NCI-H128 (cell line): ENCODE data around the gene SPDYE6.
"Not testable (repeated sequence)": the region's sequence is repeated elsewhere in the genome, so short reads cannot be mapped to it uniquely, and the experiment has no call there.

Source experiments
- DNase-seq: peaks from one replicate; lab custom pipeline; 2025; ENCODE audit not compliant: unreplicated experiment; lab: John Stamatoyannopoulos, UW

The SPDYE6 gene, protein sequence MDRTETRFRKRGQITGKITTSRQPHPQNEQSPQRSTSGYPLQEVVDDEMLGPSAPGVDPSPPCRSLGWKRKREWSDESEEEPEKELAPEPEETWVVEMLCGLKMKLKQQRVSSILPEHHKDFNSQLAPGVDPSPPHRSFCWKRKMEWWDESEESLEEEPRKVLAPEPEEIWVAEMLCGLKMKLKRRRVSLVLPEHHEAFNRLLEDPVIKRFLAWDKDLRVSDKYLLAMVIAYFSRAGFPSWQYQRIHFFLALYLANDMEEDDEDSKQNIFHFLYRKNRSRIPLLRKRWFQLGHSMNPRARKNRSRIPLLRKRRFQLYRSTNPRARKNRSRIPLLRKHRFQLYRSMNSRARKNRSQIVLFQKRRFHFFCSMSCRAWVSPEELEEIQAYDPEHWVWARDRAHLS

DNA sequence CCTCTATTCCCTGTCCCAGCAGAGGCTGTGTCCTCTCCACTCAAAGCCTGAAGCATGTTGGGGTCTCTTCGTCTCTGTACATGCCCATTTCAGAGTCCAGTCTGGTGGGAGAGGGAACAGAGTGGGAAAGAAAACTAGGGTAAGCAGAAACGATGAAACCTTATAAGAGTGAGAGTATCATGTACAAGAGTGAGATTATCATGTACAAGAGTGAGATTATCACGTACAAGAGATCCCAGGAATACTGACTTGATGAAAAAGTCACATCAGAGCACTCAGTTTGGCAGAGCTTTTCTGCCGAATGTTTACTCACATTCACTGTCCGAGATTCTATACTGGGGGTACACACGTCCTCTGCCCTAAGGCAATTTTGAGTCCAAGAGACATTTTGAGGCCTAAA lies at the start of gene SPDYE6:
TSS of gene SPDYE6 (minus strand) at position 101 of the 400 bp plus-strand sequence. CDS start 421 bp downstream, outside the sequence.
- DNase-seq = not testable (repeated sequence)

DNA sequence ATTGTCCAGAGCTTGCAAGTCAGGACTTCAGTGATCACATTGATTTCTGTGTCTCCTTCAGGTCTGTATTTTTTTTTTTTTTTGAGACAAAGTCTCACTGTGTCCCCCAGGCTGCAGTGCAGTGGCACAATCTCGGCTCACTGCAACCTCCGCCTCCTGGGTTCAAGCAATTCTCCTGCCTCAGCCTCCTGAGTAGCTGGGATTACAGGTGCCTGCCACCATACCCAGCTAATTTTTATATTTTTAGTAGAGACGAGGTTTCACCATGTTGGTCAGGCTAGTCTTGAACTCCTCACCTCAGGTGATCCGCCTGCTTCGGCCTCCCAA lies 48.6 kb upstream of the SPDYE6 start:
- not testable (repeated sequence) for DNase-seq

DNA sequence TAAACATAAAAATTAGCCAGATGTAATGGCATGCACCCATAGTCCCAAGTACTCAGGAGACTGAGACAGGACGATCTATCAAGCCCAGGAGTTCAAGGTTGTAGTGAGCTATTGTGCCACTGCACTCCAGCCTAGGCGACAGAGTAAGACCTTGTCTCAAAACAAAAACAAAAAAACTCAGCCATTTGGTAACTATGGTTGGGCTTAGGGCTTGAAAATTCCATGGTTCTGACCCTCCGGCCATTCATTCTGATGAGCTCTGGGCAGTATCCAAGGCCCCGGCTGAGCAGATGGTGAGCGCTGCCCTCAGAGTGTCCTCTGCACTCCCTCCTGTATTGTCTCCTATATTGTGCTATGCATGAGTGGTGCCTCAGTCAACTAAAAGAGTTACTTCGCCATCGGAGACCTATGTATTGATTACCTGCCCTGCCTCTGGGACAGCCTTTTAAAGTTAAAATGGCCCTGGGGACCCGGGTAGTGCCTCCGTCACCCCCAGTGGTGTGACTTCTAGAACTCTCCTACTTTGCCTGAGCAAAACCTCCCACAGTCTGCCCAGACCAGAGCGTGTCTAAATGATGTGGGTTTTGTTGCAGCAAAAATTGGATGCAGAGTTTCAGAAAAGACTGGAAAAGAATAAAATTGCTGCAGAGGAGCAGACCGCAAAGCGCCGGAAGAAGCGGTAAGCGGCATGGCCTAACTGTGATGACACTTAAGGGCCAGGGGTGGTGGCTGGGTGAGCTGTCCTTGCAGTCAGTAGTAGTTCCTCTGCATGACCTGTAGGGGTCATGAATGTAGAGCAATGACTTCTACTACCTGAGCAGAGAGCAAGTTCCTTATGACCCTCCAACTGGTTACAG lies 48.0 kb upstream of the SPDYE6 start:
- DNase-seq = no peak

DNA sequence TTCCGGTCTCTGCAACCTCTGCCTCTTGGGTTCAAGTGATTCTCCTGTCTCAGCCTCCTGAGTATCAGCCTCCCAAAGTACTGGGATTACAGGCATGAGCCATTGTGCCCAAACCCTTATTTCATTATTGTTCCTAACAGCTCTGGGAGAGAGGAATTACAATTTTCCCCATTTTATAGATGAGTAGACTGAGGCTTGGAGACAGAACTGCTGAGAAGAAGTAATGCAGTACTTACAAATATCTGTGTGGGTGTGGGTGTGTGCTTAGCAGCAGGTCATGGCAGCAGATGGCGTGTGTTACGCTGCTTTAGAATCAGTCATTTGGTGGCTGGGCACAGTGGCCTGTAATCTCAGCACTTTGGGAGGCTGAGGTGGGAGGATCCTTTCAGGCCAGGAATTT lies 47.3 kb upstream of the SPDYE6 start:
- DNase-seq = no peak

DNA sequence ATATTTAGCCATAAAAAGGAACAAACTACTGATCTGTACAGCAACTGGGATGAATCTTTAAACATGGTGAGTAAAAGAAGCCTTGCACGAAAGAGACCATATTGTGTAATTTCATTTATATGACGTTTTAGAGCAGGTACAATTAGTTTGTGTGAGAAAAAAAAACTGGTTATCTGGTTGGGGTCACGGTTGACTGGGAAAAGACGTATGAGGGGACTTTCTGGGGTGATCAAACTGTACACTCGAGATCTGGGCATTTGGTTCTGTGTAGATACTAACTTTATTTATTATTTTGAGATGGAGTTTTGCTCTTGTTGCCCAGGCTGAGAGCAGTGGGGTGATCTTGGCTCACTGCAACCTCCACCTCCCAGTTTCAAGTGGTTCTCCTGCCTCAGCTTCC lies 44.1 kb upstream of the SPDYE6 start:
- no peak for DNase-seq

DNA sequence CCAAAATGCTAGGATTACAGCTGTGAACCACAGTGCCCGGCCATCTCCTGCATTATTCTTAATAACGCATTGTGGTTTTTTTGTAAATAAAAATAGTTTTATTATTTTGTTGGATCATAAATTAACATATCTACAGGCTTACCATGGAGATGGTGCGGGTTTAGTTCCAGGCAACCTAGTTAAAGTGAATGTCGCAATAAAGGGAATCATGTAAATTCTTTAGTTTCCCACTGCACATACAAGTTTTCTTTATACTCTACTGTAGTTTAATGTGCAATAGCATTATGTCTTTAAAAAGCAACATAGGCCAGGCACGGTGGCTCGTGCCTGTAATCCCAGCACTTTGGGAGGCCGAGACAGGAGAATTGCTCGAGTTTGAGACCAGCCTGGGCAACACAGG lies 42.3 kb upstream of the SPDYE6 start:
- DNase-seq = no peak

DNA sequence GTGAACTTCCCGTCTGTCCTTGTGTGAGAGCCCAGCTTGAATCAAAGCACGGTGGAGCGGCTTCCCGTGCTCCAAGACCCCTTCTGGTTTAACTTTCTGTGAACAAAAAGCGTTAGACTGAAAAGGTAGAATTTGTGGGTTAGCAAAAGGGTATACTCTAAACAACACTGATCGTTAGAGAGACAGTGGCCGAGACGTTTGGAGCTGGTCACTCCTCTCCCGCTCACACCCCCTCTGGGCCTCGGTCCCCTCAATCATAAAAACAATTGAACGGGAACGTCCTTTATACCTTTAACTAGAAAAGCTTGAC lies 40.4 kb upstream of the SPDYE6 start:
- DNase-seq = no peak

DNA sequence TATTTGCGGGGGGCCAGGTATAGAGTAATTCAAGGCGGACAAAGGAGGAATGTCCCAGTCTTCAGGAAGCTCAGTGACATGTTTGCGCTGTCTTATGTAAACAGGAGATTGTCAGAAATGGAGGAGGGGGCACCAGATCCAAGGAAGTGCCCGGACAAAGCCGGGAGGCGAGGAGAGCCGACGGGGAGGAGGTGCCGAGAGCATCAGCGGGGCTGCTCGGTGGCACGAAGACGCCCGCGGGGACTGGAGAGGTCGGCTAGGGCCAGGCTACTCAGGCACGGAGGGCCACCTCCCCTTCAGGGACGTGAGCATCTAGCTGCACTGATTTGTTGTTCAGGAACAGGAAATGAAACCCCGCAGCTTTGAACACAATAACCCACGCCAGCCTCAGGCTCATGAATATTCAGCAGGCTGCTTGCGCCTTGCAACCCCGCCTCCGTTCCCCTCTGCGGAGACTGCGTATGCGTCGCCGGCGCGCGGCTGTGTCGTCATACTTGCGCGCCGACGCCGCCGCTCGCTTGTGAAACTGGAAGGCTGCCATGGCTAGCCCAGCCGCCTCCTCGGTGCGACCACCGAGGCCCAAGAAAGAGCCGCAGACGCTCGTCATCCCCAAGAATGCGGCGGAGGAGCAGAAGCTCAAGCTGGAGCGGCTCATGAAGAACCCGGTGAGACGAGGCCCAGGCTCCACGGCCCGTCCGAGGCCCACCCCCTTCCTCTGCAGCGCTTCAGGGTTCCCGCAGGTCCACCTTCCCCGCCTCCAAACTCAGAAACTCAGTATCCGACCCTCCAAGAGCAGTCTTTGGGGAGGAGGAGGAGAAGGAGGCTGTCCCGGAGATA lies 39.8 kb upstream of the SPDYE6 start, which contains the start of gene PRKRIP1:
TSS of gene PRKRIP1 (plus strand) at position 491 of the 837 bp plus-strand sequence. CDS start at position 540, 49 bp downstream.
- DNase-seq = peak; percentile 91

DNA sequence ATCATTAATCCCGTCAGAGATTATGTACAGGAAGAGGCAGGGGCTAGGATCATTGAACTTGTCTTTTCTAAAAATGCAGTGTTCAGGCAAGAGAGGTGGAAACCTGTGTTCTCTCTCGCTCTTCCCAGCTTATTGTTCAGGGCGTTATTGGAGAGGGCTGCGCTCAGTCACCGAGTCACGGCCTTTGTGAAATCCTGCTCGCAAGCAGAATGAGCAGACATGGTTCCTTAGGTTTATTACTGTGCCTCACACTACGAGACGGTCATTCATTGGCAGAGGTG lies 39.3 kb upstream of the SPDYE6 start:
- no peak for DNase-seq

DNA sequence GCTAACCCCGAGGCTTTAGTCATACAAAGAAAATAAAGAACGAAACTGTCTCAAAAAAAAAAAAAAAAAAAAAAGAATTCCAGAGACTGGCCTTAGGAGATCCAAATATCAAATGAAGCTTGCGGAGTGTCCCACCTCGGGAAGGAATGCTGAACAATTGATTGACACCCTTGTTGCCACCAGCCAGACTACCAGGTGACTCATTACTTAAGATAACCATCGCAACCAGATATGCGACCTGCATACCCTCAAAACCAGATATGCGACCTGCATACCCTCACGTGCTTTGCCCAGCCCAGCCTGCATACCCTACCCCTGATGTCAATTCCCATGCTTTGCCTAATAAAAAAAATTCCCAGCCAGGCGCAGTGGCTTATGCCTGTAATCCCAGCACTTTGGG lies 37.2 kb upstream of the SPDYE6 start:
- DNase-seq = no peak

DNA sequence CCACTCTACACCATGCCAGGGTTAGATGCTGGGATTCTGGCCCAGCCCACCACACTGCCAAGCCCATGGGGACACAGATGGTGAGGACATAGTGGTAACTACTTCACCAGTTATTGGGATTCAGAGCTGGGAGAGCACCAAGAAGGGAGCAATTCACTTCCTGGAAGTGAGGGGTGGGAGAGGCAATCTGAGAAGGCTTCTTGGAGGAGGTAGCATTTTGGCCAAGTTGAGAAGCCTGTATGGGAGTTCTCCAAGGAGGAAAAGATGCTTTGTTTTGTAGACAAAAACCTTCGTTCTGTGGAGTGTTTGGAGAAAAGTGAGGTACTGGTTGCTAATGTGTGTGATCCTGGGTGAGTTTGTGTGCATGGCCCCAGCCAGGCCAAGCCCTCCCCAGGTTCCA lies 36.1 kb upstream of the SPDYE6 start:
- DNase-seq = no peak

DNA sequence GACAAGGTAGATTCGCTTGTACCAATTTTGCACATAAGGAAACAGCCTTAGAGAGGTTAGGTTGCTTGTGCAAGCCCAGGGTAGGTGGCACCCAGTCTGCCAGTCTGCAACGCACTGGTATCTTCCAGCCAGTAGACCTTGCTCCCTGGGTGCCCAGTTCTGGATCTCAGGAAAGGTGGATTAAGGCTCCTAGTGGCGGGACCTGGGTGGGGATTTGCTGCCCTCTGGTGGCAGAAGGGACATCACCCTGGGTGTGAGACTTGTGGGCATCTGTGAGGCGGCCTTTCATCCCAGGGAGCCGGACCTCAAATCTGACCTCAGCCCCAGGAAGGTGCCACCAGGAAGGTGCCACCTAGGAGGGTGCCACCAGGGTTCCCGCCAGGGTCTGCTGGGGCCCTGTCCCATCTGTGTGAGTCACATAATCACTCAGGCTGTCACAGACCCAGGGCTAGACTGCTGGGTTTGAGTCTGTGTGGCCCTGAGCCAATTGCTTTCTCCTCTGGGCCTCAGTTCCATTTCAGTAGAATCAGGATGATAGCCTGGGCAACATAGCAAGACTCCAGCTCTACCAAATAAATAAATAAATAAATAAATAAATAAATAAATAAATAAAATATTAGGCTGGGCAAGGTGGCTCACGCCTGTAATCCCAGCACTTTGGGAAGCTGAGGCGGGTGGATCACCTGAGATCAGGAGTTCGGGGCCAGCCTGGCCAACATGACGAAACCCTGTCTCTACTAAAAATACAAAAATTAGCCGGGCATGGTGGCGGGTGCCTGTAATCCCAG lies 34.6 kb upstream of the SPDYE6 start:
- peak; percentile 19 for DNase-seq

DNA sequence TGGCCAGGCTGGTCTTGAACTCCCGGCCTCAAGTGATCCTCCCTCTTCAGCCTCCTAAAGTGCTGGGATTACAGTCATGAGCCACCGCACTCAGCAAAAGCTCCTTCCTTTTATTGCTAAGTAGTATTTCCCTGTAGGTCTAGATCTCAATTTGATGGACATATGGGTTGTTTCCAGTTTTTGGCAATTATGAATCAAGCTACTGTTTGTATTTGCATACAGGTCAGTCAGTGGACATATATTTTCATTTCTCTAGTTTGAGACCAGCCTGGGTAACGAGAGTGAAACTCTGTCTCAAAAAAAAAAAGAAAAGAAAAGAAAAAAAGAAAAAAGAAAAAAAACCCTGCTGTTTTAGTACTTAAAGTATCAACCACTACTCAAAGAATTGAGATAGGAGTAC lies 33.6 kb upstream of the SPDYE6 start:
- DNase-seq = no peak

DNA sequence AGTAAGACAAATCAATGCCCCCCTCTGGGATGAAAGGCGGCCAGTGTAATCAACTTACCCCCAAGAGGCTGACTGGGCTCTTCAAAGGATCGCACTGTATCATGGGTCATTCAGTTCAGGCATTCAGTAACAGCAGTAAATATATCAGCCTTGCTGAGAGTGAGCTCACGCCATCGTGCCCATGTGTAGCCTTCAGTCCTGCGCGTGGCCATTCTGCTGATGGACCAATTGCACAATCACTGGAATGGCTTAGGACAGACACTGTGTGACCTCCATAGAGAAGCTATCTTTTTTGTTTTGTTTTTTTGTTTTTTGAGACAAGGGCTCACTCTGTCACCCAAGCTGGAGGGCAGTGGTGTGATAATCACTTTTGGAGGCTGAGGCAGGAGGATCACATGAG lies 30.8 kb upstream of the SPDYE6 start:
- DNase-seq = no peak

DNA sequence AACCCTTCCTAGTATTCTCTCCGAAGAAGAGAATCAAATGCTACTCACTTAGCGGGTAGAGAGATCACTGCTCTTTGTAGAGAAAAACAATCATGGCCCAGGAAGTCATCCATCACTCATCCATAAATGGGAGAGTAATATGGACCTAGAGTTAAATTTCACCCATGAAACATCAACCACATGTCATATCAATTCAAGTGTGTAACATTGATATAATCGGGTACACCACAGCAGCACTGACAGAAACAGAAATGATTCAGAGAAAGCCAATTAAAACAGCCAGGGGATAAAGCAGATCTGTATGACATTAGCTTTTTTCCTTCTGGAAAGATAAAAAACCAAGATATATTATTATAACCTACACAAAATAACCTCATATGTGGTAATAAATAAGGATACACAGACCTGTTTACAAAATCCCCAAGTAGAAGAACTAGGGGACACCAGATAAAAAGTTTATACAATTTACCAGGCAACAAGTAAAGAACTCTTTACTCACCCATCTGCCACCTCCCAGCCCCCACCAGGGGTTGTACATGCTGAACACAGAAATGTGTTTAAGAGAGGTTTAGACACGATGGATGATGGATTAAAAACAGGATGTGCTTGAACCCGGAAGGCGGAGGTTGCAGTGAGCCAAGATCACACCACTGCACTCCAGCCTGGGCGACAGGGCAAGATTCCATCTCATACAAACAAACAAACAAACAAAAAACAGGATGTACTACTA lies 25.6 kb upstream of the SPDYE6 start:
- not testable (repeated sequence) for DNase-seq

DNA sequence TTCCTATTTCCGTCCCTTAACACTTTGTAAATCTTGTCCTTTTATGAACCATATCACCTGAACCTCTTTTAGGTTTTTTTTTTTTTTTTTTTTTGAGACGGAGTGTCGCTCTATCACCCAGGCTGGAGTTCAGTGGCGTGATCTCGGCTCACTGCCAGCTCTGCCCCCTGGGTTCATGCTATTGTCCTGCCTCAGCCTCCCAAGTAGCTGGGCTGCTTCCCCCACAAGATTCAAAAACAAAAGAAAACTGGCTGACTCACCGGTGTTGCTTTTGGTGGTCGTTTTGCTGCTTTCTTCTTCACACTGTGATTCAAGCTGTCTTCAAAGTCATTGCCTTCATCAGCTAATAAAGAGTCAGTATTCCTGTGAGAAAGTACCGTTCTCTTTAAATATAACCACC lies 24.6 kb upstream of the SPDYE6 start:
- not testable (repeated sequence) for DNase-seq

DNA sequence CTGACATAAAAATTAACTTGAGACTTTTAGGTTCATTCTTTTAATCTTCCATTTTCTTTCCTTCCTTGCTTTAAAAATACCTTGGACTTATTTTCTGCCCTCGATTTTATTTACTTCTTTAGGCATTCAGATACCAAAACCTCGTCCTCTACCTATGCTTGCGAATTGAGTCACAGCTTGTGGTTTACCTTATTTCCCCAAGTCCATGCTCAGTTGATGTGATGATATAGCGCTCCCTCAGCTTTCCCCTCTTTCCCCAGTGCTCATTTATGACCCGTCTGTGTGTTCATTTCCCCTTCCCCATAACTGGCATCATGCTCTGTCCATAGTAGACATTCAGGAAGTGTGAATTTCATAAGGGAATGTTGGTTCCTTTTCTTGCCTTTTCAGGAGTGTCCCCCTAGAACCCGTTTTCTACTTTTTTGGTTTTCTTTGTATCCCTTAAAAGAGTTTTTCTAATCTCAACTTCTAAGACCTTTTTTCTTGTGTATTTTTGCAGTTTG lies 20.8 kb upstream of the SPDYE6 start:
- no peak for DNase-seq

DNA sequence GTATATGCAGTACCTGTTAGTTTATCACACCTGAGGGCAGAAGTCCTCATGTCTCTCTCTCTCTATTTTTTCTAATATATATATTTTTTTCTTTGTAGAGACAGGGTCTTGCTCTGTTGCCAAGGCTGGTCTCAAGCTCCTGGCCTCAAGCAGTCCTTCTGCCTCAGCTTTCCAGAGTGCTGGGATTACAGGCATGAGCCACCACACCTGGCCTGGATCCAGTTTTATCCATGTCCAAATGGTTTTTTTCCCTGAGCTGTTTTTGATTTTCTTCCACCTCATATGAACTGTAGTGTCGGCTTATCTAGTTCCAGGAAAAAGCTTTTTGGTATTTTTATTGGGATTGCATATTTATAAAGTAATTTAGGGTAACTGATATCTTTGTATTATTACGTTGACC lies 16.6 kb upstream of the SPDYE6 start:
- DNase-seq = not testable (repeated sequence)

DNA sequence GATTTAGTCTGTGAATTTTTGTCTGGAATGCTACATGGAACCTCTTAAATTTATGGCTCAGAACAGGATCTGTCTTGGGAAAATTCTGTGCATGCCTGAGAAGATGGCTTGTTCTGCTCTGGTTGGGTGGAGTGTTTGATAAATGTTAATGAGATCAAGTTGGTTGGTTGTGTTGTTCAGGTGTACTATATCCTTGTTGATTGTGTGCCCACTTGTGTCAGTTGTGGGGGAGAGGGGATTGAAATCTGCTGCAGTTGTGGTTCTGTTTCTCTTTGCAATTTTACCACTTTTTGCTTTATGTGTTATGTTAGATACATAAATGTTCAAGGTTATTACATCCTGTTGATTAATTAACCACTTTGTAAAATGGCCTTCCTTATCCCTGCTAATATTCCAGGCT lies 13.8 kb upstream of the SPDYE6 start:
- not testable (repeated sequence) for DNase-seq

DNA sequence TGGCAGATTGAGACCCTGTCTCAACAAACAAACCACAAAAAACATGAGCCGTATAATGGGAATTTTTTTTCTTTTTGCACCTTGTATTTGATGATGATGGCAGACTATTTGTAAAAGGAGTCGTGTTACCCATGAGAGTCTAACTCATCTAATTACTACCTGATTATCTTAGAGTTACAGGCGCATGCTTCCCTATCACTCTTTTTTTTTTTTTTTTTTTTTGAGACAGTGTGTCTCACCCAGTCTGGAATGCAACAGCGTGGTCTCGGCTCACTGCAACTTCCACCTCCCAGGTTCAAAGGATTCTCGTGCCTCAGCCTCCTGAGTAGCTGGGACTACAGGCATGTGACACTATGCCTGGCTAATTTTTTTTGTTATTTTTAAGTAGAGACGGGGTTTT lies 9.1 kb upstream of the SPDYE6 start:
- DNase-seq = not testable (repeated sequence)
